Kidney (tissue), 14 donors: ENCODE data around the gene WDR49. TPM values are rescaled to one million over a fixed set of nuclear protein-coding genes. Genes with fewer than 3 reads are reported as not detected.

ENCODE experiments used
- DNase-seq, 5 donors: peaks; one replicate each; pipeline ENCODE4 v3.0.0-alpha.2; 2013 to 2020
- FAIRE-seq: peaks from 2 replicates; lab custom pipeline; 2012; peaks lifted over from hg19 to GRCh38; lab: Jason Lieb, UNC
- H3K27ac ChIP-seq, 2 donors: one replicate each; pipeline ENCODE4 v1.7.0; 2013; ENCODE audit warnings: low read depth in 2 of 2, low read length in 2 of 2, inconsistent platforms in 1 of 2
- H3K27me3 ChIP-seq: one replicate; pipeline ENCODE4 v1.7.1; 2013; ENCODE audit warnings: low read length, inconsistent platforms; ENCODE audit not compliant: control insufficient read depth, insufficient read depth
- H3K36me3 ChIP-seq, 3 donors: one replicate each; pipeline versions ENCODE4 v1.7.0 to v1.7.1; 2013; ENCODE audit warnings: low read length in 3 of 3, control low read depth in 1 of 3, inconsistent platforms in 1 of 3; ENCODE audit not compliant: insufficient read depth in 3 of 3, control insufficient read depth in 2 of 3
- H3K4me1 ChIP-seq, 3 donors: one replicate each; pipeline versions ENCODE4 v1.7.0 to v1.7.1; 2013; ENCODE audit warnings: low read length in 3 of 3, inconsistent platforms in 1 of 3, low read depth in 1 of 3; ENCODE audit not compliant: control insufficient read depth in 2 of 3, insufficient read depth in 2 of 3
- H3K4me3 ChIP-seq, 3 donors: one replicate each; pipeline versions ENCODE4 v1.7.0 to v1.8.1; 2013; ENCODE audit warnings: low read length in 3 of 3, control low read depth in 1 of 3, inconsistent platforms in 1 of 3
- H3K9ac ChIP-seq, 3 donors: one replicate each; pipeline versions ENCODE4 v1.7.0 to v1.7.1; 2013; ENCODE audit warnings: low read length in 3 of 3, control low read depth in 1 of 3, inconsistent platforms in 1 of 3
- H3K9me3 ChIP-seq, 3 donors: one replicate each; pipeline versions ENCODE4 v1.7.0 to v1.7.1; 2013; ENCODE audit warnings: low read length in 3 of 3, control low read depth in 1 of 3, inconsistent platforms in 1 of 3; ENCODE audit not compliant: control insufficient read depth in 2 of 3, insufficient read depth in 1 of 3
- CTCF ChIP-seq: IDR thresholded peaks from 3 replicates; pipeline ENCODE4 v1.5.1; 2012; ENCODE audit warnings: mild to moderate bottlenecking, moderate library complexity, borderline replicate concordance; ENCODE audit not compliant: insufficient read depth; ENCODE audit errors: extremely low read depth
- intact Hi-C: fragments of 100-400 bp; cut with DNase I; formaldehyde crosslinking; loops from one replicate; pipeline ENCODE4 v1.11.1; 2022
- polyA plus RNA-seq: library from polyadenylated mRNA; stranded (reverse); fragments of 350-450 nt; fragmentation: Illumina TruSeq; extraction: RNeasy Lipid Tissue Mini Kit (QIAGEN cat#74804); gene quantifications from one replicate; pipeline ENCODE4 v1.2.3, GENCODE V29; 2014; ENCODE audit warnings: low read depth, low replicate concordance; ENCODE audit not compliant: insufficient read depth
- total RNA-seq: library from RNA; stranded (reverse); fragmentation: NEBNext Ultra II Directional; extraction: Animal tissue kit (Norgen Biotek cat#: 25700); gene quantifications from one replicate; pipeline ENCODE4 v1.2.1, GENCODE V29; 2021
- donor health status: control.
- donor health status: control.
- donor health status: control.
- donor health status: control.
- donor health status: control.
- donor health status: DM: yes; HTN: yes; CAD: no.
- donor health status: Normal renal cell carcinoma (clear cell type).

WDR49 gene
- total and polyA plus RNA-seq, 2 donors from 2014 or later: 0.43 to 1.0 TPM

GRCh38 chr3:167694121-167694520 lies 40.4 kb upstream of the WDR49 start:
- Histone ChIP-seq H3K9ac (no peak overlapping the region), H3K27me3 (no peaks in the 10 kb centered on the region), H3K27ac (no peak overlapping the region), H3K4me1 (no peaks in the 10 kb centered on the region), H3K4me3 (no peak overlapping the region), H3K9me3 (no peaks in the 10 kb centered on the region), H3K36me3 (peaks cover 0 to 20% (median 2%) of the 10 kb centered on the region in 3 donors)
- FAIRE-seq: no peak
- intact Hi-C loops: no loop called here
- no peak for TF ChIP-seq CTCF
- no peak for DNase-seq

GRCh38 chr3:167691366-167691765 lies 37.6 kb upstream of the WDR49 start:
- DNase-seq (no peak), FAIRE-seq (no peak)
- H3K9me3 ChIP-seq: no peaks in the 10 kb centered on the region
- H3K36me3 ChIP-seq: peaks cover 0 to 16% (median 5%) of the 10 kb centered on the region in 3 donors
- no peak overlapping the region for H3K9ac ChIP-seq
- H3K27ac ChIP-seq: no peak overlapping the region
- H3K27me3 ChIP-seq: no peaks in the 10 kb centered on the region
- no peak overlapping the region for H3K4me3 ChIP-seq
- H3K4me1 ChIP-seq: no peaks in the 10 kb centered on the region
- intact Hi-C loops: no loop called here
- no peak for TF ChIP-seq CTCF

- TF ChIP-seq CTCF: peak; percentile 72
- no peaks in the 10 kb centered on the region for H3K4me1 ChIP-seq
- FAIRE-seq: peak; percentile 93
- peak in 3 of 5 donors; percentile 16 to 84 (median 75) for DNase-seq
- H3K27me3 ChIP-seq: no peaks in the 10 kb centered on the region
- H3K27ac ChIP-seq: no peak overlapping the region
- peaks cover 2 to 11% (median 5%) of the 10 kb centered on the region in 3 donors for H3K36me3 ChIP-seq
- H3K4me3 ChIP-seq: no peak overlapping the region
- H3K9ac ChIP-seq: no peak overlapping the region
- no peaks in the 10 kb centered on the region for H3K9me3 ChIP-seq
- intact Hi-C loops: no loop called here
Observed at GRCh38 chr3:167684388-167684993, 30.7 kb upstream of the WDR49 start.
